Umbilical cord (tissue), 2 donors: ENCODE results near the gene ITPKB. TPM values are rescaled to one million over a fixed set of nuclear protein-coding genes. Genes with fewer than 3 reads are reported as not detected.
"Not testable (repeated sequence)": the region's sequence is repeated elsewhere in the genome, so short reads cannot be mapped to it uniquely, and the experiment has no call there.

ENCODE experiments used
- DNase-seq: peaks from one replicate; pipeline ENCODE4 v3.0.0-alpha.2; 2015; ENCODE audit warnings: low spot score
- total RNA-seq: library from RNA; depleted of rRNA; stranded (reverse); fragments of >200 nt; gene quantifications from one replicate; pipeline ENCODE4 v1.2.3, GENCODE V29; 2014; ENCODE audit warnings: low replicate concordance; ENCODE audit not compliant: insufficient read depth

ITPKB gene
- total RNA-seq, 1 donor from 2014 or later: 15.4 TPM

DNA sequence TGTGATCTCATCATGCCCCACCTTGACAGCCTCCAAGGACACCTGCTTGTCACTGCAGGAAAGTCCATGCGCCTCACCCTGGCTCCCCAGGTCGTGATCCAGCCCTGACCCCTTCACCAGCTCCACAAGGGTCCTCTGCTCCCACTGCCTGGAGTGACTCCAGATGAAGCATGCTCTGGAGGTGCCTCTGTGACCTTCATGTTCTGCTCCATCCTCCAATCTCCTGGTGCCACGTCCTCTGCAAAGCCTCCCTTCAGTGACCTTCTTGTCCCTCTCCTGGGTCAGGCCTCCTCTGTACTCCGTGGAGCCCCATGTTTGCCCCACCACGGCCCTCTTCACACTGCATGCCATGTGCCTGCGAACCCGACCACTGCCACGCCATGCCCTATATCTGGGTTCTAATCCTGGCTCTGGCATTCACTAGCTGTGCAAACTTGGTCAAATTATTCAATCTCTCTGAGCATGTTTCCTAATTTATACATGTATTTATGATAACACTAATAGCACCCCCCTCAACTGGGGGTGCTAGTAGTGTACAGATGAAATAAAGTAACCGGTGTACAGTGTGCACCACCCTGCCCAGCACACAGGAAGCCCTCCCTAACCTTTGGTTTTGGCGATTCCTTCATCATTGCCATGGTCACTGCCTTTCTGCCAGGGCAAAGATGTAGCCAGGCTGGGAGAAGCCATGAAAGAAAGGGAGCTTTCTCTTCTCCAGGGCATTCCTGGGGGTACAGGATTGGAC is 113.1 kb downstream of the ITPKB start:
- DNase-seq: no peak

DNA sequence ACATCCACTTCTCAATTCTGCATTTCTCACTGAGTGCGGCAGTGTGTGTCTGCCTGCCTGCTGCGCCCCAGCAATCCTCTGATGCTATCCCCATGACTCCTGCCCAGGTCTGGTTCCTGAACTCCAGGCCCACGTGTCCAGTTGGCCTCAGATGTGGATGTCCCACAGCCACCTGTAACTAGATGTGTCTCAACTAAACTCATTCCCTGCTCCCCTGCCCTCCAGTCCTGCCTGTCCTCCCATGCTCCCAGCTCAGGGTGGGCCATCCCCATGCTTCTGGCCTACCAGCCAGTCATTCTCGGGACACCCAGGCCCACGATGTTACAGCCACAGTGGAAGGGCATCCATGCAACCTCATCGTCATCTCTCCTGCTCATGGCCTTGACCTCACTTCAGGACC is 113.8 kb downstream of the ITPKB start:
- DNase-seq: no peak

DNA sequence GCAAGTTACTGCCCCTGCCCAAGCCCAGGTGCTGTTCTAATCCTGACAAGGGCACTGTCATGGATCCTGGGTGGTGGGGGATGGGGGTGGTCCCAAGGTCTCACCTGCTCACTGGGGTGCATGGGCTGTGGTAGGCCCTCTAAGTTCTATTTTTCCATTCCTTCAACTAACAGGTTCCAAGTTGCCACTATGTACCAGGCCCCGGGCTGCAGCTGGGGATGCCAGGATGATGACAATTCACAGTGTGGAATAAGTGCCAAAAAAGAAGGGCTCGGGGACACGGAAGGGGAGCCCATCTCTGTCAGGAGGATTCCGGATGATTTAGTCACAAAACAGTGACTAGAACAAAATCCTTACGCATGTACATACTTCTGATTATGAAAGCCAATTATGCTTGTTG is 114.6 kb downstream of the ITPKB start:
- DNase-seq: no peak

- DNase-seq: no peak
These were observed 117.1 kb downstream of the ITPKB start for GRCh38 chr1:226622012-226622411.

DNA sequence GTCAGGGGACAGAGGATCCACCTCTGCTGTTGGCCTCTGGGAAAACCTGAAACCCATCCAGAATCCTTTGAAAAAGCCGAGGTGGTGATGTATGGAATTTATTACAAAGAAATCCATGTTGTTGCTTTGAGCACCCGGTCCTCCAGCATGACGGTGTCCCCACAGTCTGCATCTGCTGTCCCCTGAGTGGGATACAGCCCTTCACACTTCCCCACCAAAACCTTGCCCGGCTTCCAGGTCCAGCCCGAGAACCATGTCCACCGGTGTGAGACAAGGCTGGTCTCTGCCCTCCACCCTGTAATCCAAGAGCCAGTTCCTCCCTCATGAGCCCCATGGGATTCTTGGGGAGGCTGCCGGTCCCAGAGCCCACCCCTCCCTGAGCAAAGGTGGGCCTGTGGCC is 120.1 kb downstream of the ITPKB start:
- no peak for DNase-seq

DNA sequence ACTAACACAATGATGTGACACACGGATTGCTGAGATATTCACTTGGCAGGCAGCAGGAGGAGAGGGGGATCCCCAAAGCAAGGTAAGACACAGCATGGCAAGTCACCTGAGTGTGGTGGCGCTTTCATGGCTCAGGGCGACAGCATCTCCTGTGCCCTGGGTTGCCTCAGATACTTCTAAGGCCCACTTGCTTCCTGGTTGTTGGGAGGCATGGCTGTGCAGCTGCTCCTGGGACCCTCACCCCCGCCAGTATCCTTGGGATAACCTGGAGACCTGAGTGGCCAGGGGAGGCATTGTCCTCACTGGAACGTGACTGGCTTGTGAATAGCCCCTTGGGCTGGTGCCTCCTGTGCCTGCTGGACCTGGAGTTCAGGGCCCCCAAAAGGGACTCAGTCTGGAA is 120.7 kb downstream of the ITPKB start:
- no peak for DNase-seq

GRCh38 chr1:226617719-226618118 is 121.4 kb downstream of the ITPKB start:
- not testable (repeated sequence) for DNase-seq

- DNase-seq: no peak
These were observed 122.0 kb downstream of the ITPKB start for GRCh38 chr1:226617109-226617508.

- DNase-seq: no peak
These were observed 122.4 kb downstream of the ITPKB start for GRCh38 chr1:226616636-226617035.

DNA sequence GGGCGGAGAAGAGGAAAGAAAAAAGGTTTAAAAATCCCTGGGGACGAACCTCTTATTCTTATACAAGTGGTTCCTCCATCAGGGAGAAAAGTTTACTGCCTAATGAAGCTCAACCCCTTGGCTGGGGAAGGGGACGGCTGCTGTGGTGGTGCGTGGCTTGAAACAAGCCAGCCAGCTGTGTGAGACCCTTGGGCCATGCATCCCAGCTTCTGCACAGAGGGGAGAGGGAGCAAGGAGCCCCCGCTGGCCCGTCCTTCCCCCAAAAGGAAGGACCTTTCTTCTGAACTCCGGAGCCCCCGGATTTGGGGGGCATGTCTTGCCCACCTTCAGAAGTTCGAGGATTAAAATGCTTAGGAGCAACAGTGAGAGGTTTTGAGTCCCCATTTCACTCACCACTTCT is 123.2 kb downstream of the ITPKB start:
- DNase-seq: no peak

DNA sequence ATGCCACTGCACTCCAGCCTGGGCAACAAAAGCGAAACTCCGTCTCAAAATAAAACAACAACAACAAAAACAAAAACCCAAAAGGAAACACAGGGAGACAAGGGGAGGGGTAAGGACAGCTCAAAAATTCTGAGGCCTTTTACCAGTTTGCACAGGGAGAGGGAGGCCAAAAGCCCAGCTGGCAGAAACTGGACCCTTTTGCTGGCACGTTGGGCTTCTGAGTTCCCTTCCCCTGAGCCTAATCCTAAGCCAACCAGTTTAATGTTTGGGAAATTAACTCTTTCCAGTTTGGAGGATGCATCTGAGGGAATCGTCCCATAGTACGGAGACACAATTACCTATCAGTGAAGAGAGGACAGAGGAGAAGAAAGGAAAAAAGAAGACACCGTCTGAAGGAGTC is 127.1 kb downstream of the ITPKB start:
- not testable (repeated sequence) for DNase-seq

DNA sequence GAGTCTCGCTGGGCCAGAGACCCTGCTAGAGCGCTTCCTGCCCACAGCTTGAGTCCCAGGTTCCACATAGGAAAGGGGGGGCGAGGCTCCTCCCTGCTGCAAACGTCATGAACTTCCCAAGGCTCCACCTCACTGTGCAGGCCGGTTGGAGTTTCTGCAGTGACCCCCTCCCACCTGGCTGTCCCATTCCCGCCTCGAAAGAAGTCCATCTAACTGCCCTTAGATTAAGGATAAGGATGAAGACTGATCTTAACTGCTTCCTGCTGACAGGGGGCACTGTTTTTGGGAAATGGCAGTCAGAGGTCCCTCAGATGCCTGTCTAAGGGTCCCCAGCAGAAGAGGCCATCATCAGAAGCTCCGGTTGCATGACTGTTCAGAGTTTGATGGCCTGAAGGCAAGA is 127.8 kb downstream of the ITPKB start:
- no peak for DNase-seq

DNA sequence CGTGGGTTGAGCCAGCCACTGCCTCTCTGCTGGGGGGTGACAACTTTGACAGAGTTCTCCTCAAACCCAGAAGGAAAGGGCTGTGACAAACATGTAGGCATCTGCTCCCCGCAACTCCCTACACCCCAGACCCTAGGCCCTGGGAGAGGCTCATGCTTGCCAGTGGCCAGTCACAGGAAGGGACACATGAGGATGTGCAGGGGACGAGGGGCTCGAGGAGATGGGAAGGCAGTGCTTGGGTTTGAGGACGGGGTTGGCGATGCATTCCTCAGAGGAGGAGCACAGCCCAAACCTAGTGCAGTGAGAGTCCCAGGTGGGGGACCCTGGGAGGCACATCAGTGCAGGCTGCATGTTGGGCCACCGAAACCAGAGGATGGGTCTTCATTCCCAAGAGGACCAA is 128.4 kb downstream of the ITPKB start:
- no peak for DNase-seq

DNA sequence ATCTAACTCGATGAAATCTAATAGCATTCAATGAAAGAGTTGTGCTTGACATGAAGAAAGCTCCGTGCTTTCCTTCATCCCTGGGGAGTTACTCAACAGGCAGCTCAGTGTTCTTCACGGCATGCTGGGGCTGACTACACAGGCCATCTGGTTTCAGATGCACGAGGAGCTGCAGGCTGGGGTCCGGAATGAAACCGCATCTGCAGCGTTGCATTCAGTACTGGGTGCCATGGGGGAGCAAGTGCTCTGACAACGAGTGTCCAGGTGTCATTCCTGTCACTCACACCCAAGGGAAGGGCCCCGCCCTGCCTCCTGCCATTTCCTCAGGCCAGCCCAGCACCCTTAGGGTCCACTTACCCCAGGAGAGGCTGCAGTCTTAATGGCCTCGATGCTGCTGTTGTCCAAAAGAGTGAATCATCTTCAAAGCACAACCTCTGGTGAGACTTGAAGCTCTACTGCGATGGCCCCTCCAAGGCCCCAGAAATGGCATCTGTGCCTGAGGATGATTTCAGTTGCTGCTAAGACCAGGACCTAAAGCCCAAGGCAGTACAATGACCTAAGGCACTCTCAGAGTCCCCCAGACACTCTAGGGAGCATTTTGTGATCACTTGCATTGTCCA is 129.1 kb downstream of the ITPKB start:
- peak; percentile 38 for DNase-seq

DNA sequence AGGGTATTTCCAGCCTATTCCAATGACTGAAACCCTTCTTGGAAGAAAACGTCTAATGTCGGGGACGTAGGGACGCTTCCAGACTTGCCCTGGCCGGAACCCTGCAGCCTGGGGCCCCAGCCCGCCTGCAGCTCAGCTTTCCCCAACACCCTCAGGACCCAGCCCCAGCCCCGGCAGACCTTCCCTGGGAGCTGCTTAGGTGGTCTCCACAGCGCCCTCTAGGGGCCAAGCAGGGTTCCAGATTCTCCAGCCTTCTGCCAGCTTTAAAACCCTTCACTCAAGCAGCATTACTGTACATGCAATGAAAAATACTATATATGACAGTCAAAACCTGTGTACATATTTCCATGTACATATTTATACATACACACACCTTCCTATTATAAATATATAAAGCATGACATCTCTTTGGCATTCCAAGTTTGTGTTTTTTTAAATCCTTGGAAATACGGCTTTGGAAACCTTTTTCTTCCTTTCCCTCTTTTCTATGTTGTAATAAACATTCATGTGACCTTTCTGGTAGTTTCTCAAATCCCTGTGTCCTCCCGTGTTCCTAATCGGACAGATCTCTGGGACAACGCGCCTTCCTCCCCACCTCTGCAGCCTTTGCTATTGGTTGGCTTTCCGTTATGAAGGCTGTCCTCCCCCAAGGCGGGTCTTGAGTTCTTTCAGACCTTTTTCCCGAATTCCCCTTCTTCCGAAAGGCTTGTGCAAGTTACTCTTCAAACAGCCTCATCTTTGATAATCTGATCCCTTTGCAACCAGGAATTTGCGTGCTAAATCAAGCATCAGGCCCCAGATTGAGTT is 130.2 kb downstream of the ITPKB start:
- DNase-seq: peak; percentile 55

DNA sequence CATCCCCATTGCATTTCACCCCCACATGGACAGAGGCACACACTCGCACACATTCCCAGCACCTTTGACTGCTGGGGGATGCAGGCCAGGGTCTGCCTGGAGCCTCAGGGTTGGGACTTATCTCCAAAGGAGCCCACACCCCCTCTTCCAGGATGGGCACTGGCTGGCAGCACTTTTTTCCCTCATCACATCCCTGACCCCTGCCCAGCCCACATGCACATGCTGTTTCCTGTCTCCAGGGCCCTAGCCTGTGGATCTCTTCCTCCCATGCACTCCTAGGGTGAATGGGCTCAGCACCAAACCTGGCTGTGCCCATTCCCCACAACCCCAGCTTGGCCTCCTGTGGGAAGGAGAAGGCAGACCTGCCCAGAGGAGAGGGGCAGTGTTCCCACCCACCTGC is 131.3 kb downstream of the ITPKB start:
- no peak for DNase-seq

GRCh38 chr1:226607268-226607660 is 131.8 kb downstream of the ITPKB start:
- no peak for DNase-seq

- peak; percentile 88 for DNase-seq
These were observed 132.5 kb downstream of the ITPKB start for GRCh38 chr1:226606311-226607267.

- no peak for DNase-seq
These were observed 133.6 kb downstream of the ITPKB start for GRCh38 chr1:226605318-226605950.

GRCh38 chr1:226604560-226605317 is 134.3 kb downstream of the ITPKB start:
- no peak for DNase-seq
